Stimulated activated CD4-positive, alpha-beta T cell treated with anti-CD3 and anti-CD28 coated beads, Interleukin-15, amount 100 ng/mL, for 48 hours (primary cell): Measurements from ENCODE around the gene NFX1.

ENCODE experiments used
- DNase-seq, 2 donors: peaks; one replicate each; pipeline ENCODE4 v3.0.0-alpha.2; 2020; ENCODE audit warnings: low read depth in 2 of 2

NFX1 gene

DNA sequence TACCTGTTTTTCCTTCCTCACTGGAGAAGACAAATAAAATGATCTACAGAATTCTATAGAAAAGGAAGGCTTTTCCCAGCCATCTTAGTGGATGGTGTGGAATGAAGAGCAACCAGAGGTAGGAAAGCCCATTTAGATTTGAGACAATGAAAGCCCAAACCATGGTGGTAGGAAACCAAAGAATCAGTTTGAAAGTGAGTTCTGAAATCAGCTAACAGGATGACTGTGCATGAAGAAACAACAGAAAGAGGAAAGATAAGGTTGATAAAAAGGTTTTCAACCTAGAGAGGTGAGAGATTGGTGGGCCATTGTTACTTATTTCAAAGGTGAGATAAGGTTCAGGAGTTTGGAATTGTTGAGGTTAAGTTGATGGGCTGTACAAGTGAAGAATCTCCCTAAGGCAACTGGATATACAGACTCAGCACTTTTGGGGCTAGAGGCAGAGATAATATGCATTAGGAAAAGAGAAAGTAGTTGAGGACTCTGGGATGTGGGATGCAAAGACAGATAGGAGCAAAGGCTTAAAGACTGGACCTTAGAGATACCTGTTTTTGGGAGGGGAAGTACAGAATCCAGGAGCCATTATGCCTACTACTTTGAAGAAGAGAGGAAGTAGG is 23.1 kb upstream of the NFX1 start:
- DNase-seq, result no peak

DNA sequence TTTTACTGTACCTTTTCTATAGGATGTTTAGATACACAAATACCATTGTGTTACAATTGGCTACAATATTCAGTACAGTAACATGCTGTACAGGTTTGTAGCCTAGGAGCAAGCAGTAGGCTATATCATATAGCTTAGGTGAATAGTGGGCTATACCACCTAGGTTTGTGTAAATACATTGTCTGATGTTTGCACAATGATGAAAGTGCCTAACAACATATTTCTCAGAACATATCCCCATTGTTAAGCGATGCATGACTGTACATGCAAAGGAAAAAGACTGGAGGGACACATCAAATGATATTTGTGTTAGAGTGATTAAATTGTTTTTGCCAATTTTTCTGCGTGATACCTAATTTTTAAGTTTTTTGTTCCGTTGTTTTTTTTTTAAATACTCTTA is 20.2 kb upstream of the NFX1 start:
- DNase-seq, result no peak

DNA sequence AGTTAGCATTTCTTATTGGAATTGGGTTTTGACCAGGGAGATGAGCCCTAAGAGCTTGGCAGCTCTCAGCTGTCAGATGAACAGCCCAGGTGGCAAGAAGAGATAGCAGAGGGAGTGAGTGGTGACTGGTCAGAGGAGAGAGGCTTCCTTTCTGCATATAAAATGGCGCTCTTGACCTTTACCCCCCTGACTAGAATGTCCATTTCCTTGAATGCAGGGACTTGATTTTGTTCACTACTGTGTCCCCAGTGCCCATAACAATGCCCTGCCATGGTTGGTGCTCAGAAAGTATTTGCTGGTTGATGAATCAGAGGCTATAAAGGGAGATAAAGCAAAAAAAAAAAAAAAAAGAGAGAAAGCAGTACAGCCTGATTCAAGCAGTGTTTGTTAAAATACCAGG is 18.3 kb upstream of the NFX1 start:
- no peak for DNase-seq

DNA sequence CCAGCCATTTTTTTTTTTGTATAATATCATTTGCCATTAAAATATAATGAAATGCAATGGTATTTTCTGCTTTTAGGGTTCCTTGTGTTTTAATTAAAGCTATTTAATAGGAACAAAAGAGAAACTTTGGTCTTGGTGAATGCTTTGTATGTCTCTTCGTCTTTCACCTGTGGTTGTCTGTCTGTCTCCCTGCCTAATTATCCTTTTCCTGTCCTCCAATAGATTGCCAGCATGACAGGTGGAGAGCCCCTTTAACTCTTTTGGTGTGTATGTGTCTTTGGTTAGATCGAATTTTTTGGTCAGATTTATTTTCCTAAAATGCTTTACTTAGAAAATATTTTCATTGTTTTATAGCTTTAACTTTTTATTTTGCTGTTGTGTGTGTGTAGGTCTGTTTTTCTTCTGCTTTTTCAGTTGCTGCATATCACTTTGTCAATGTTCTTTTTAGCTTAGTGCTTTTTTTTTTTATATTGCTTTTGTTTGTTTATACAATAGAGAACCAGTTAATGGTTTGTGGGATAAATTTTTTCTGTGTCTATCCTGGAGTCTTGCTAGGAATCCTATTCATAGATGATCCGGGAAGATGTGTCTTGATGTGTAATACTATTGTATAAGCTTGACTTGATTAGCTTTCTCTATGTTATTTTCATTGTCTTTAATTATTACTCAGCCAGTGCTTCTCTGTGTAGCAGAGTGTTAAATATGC is 16.9 kb upstream of the NFX1 start:
- DNase-seq, result no peak

DNA sequence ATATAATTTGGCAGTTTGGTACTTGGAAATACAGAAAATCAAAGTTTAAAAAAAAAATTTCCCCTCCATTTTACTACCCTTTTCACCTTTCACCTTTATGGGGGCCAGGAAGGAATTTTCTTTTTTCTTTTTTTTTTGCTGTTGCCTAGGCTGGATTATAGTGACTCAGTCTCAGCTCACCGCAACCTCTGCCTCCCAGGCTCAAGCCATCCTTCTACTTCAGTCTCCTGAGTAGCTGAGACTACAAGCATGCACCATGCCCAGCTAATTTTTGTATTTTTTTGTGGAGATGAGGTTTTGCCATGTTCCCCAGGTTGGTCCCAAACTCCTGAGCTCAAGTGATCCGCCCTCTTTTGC is 16.4 kb upstream of the NFX1 start:
- no peak for DNase-seq

DNA sequence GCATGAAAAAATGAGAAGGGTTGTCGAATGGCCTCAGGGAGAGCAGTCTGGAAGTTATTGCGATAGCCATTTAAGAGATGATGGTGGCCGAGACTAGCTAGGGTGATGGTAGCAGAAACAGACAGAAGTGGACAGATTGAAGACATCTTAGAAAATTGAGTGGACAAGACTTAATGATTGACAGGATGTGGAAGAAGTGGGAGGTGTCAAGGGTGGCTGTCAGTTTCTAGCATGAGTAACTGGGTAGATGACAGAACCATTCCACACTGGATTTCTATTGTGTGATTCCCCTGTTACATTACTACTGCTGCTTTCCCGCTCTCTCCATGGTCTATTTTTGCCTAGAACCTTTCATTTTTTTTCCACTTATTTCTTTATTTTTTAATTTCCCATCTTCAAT is 12.8 kb upstream of the NFX1 start:
- no peak for DNase-seq

DNA sequence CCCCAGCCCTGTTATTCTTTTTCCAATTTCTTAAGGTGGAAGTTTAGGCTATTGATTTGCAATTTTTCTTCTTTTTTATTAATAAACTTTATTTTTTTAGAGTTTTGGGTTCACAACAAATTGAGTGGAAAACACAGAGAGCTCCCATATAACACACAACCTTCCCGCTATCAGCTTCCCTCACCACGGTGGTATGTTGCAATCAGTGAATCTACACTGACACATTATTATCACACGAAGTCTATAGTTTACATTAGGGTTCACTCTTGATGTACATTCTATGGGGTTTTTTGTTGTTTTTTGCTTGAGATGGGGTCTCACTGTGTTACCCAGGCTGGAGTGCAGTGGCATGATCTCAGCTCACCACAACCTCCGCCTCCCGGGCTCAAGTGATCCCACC is 4.8 kb upstream of the NFX1 start:
- no peak for DNase-seq

DNA sequence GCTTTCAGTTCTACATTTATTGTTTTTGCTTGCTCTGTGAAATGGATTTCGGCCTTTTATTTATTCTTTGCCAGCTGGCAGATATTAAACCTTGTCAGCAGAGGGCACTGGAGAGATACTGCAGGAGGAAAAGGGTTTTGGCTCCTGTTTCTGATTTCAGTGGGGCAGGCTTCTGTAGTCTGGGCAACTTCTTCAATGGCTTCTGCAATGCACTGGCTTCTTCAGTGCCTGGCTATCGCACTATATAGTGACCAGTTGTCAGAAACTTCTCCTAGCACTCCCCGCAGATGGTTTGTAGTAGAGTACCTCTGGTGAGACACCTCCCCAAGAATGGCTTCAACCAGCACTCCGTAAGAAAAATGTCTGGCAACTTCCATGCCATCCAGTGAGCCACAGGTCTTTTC is 3.2 kb upstream of the NFX1 start:
- no peak for DNase-seq

DNA sequence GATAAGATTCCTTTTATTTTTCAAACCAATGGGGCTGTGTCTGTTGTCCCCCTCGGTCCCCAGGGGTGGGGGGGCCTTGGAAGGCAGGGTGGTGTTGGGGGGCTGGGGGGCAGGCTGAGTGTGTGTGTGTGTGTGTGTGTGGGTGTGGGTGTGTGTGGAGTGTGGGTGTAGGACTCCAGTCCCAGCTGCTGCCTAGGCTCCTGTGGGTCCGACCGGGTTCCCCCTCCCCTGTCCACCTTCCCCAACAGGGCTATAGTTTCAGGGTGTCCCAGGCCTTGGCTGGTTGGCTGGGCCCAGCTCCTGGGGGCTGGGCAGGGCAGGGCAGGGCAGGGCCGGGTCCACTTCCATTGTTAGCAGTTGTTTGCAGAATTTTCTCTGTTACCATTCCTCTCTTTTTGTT is 2.1 kb upstream of the NFX1 start:
- no peak for DNase-seq

DNA sequence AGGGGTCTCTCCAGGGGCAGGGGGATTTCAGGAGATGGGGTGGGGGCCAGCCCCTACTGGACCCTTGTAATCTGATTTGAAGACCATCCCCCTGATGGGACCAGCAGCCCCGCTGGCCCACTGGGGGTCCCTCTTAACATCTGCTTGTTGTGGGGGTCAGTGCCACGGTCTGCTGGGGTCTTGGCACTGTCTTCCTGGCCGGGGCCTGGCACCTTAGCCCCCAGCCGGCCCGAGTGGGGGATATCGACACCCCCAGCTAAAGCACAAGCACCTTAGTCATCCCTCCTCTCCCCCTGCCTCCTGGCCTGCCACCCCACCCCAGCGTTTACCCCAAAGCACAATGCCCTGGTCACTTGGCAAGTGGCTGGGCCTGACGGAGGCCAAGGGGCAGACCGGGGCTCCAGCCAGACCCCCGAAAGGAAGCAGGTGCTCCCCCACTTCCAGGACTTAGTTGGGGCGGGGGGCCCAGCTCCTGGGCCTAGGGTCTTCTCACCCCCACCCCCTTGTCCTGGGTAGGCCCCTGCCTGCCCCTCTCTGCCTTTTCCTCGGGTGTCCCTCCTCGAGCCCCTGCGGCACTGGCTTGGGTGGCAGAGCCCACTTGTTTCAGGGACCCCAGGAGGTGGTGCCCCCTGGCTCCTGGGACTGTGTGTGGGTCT is 1.4 kb upstream of the NFX1 start:
- no peak for DNase-seq

DNA sequence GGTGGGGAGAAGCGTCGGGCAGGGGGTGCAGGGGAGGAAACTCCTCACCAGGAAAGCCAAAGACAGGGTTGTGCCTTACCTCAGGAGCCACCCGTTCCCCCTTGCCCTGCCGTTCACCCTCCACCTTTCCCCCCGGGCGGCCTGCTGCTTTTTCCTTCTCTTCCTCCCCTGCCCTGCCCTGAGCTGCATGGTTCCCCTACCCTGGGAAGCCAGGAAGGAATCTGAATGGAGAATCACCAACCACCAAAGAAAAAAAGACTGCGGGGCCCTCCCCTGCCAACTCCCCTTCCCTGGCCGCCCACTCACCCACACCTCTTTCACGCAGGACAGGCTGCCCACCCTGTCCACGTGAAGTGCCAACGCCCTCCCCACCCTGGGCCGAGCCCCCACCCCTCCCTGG is 820 bp upstream of the NFX1 start:
- no peak for DNase-seq

DNA sequence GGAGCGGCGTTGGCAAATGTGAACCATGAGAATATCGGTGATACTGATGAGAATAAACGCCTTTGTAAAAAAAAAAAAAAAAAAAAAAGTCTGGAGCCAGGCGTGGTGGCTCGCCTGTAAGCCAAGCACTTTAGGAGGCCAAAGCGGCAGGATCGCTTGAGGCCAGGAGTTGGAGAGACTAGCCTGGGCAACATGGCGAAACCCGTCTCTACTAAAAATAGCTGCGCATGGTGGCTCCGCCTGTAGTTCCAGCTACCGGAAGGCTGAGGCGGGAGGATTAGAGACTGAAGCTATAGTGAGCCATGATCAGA is 425 bp upstream of the NFX1 start:
- DNase-seq, result no peak

DNA sequence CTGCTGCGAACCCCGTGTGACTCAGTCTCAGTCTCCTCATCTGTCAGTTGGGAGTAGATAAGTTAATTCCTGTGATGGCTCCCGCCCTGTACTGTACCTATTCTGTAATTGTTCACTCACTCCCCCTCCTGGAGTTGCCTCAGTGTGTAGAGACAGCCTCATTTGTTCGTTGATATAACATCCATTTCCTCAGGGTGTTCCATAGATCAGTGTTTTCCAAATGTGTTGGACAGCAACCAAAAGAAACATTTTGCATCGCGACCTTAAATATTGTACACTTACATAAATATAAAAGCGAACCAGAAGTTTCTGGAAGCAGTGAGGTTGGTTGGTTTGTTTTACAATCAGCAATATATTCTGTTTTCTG is 698 bp downstream of the NFX1 start:
- no peak for DNase-seq

DNA sequence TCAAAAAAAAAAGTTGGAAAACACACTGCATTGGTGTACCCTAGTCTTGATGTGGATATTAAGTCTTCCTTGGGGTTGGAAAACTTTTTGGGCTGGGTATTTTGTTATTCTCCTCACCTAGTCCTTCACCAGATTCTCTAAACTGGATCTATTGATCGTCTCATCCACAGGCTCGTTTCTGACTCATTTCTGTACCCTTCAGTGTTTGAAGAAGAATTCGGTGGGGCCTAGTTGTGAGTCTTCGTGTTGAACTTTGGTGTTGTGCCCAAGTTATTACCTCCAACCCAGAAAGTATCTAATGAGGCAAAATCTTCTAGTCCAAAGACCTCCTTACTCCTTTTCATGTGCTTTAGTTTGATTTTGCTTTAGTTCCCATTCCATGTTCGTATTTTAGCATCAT is 1.6 kb downstream of the NFX1 start:
- DNase-seq, result no peak

DNA sequence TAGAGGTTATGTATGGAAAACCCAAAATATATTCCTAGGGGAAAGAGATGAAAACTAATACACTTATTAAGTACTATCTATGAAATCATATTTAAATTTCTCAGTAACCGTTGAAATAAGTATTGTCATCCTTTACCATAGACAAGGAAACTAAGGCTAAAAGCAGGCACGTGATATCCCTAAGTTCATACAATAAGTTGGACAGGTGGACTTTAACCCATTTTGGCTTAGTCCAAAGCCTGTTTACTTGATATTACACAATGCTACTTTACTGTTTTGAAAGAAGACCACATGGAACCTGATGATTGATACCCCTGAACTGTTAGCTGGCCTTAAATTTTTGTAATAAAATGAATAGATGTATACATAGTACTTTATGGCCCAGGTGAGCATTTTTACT is 3.5 kb downstream of the NFX1 start:
- no peak for DNase-seq

DNA sequence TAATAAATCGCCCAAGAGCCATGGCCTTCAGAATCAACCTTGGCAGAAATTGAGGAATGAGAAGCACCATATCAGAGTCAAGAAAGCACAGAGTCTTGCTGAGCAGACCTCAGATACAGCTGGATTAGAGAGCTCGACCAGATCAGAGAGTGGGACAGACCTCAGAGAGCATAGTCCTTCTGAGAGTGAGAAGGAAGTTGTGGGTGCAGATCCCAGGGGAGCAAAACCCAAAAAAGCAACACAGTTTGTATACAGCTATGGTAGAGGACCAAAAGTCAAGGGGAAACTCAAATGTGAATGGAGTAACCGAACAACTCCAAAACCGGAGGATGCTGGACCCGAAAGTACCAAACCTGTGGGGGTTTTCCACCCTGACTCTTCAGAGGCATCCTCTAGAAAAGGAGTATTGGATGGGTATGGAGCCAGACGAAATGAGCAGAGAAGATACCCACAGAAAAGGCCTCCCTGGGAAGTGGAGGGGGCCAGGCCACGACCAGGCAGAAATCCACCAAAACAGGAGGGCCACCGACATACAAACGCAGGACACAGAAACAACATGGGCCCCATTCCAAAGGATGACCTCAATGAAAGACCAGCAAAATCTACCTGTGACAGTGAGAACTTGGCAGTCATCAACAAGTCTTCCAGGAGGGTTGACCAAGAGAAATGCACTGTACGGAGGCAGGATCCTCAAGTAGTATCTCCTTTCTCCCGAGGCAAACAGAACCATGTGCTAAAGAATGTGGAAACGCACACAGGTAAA is 4.5 kb downstream of the NFX1 start:
- DNase-seq, result no peak

DNA sequence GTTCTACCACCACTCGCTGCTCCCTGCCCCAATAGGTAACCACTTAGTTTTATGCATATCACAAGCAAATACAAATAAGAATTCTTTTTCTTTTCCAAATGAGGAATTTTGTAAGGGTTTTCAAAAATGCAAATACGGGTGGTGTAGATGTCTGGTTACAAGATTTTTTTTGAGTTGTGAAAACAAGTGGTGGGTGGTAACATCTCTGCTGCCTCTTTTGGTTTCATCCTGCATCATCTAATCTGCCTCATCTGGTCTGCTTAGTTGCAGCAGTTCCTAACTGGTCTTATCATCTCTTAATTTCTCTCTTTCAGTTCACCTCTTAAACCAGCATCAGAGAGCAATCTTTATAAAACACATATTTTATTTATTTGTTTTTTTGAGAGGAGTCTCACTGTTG is 5.3 kb downstream of the NFX1 start:
- DNase-seq, result no peak

DNA sequence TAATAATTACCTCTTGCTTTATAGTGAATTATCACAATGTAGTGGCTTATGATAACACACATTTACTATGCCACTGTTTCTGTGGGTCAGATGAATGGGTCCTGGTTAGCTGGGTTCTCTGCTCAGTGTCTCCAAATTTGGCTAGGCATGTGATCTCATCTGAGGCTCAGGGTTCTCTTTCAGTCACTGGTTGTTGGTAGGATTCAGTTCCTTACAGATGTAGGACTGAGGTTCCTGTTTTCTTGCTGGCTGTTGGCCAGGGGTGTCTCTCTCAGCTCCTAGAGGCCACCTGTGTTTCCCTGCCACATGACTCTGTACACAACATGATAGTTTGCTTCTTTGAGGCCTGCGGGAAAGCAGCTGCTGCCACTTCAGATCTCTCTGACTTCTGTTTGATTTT is 7.1 kb downstream of the NFX1 start:
- DNase-seq, result no peak

DNA sequence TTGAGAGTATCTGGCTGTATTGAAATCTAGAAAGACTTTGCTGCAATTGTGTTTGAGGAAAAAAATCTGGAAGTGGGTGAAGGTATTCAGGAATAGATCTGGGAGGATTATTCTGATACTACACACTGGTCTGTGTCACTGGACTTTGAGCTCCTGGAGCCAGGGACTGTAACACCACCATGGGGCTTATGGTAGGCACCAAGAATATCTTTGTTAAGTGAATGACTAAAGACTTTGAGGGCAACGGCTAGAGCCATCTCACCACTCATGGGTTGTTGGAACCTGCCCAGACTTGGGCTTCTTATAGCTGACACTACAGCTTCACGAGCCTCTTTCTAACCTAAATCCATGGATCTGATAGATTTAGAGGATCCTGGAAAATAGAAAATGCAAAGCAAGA is 10.2 kb downstream of the NFX1 start:
- no peak for DNase-seq

DNA sequence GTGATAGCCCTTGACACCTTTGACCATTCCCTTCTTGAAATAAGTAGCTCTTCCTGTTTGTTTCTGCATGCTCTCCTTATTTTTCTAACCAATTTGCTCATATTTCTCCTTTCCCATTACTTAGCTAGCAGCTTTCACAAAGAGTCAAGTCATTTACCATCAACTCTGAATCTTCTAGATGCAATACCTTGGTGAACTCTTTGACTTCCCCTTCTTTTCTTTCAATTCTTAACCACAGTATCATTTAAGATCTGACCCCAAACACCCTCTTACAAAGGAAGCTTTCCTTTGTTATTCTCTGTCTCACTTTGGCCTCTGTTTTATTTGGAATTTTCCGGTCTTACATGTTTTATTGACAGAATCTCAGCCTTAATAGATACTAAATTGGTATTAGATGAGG is 14.0 kb downstream of the NFX1 start:
- no peak for DNase-seq

DNA sequence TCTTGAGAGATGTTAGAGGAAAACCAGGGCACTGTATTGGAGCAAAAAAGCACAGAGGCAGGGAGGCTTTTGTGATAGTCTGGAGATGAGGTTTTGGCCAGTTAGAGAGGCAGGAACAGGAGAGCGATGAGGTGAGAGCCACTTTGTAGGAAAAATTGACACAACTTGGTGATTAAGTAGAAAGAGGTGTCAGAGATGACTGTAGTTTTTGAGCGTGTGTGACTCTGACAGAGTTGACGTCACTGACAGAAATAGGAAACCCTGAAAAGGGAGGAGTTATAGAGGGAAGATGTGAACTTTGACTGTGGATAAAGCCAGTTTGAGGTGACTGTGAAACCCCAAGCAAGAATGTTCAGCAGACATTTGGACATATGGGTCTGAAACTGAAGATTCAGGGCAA is 15.7 kb downstream of the NFX1 start:
- peak in 1 of 2 donors; percentile 31 for DNase-seq

DNA sequence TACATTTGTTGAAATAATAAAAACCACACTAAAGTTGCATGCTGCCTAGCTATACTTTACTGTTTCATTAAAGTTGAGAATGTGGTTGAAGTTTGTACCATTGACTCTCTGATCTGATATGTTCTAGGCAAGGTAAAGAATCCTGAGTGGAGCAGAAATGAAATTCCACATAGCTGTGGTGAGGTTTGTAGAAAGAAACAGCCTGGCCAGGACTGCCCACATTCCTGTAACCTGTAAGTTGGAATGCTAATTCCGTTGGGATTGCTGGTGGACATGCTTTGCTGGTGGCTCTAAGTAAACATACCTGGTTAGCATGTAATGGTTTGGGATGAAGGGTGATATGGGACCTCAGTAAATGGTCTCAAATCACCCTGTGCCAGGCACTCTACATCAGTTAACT is 16.8 kb downstream of the NFX1 start:
- DNase-seq, result no peak

DNA sequence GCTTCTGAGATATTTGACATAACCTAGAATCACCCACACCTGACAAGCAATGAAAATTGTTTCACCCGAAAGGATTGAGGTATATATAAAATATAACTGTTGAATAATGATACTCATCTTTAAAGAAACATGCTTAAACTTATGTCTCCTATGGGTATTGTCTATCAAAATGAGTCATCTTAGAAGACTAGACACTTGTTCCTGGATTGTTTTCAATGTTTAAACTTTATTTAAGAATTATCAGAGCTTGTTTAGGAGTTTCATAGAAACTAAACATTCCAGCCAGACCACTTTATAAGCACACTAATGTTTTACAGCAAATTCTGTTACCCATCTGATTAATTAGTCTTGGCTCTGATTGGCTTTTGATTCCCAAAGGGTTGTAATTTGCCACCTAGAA is 19.6 kb downstream of the NFX1 start:
- DNase-seq, result no peak
